Dedifferentiated amniotic fluid mesenchymal stem cell (primary cell): Measurements from ENCODE around the gene TNK1.
A peak's percentile ranks its signal among the peaks of the same experiment; 100 is the strongest.

Experiments used
- DNase-seq: peaks from one replicate; pipeline ENCODE4 v3.0.0-alpha.2; 2016; ENCODE audit errors: extremely low spot score

The TNK1 gene

DNA sequence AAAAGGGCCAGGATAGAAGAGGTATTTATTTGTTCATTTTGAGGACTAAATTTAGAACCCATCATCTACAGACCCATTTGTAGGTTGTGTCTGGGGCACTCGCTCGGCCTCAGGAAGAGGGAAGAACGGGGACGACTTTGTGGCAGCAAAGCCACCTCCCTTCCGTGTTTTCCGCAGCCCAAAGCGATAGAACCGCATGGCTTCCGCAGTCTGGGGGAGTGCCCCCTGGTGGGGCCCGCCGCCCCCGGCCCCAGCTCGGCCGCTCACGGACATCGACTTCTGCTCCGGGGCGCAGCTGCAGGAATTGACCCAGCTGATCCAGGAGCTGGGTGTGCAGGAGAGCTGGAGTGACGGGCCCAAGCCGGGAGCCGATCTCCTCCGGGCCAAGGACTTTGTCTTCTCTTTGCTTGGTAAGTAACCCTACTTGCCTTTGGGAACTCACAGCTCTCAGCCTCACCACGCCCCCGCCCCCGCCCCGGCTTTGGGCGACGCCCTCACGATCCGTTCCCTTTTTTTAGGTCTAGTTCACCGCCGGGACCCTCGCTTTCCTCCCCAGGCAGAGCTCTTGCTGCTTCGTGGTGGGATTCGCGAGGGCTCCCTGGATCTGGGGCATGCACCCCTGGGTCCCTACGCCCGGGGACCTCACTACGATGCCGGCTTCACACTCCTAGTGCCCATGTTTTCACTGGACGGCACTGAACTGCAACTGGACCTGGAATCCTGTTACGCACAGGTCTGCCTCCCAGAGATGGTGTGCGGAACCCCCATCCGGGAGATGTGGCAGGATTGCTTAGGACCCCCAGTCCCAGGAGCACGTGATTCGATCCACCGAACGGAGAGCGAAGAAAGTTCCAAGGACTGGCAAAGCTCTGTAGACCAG lies 55.0 kb downstream of the TNK1 start:
- DNase-seq: no peak

DNA sequence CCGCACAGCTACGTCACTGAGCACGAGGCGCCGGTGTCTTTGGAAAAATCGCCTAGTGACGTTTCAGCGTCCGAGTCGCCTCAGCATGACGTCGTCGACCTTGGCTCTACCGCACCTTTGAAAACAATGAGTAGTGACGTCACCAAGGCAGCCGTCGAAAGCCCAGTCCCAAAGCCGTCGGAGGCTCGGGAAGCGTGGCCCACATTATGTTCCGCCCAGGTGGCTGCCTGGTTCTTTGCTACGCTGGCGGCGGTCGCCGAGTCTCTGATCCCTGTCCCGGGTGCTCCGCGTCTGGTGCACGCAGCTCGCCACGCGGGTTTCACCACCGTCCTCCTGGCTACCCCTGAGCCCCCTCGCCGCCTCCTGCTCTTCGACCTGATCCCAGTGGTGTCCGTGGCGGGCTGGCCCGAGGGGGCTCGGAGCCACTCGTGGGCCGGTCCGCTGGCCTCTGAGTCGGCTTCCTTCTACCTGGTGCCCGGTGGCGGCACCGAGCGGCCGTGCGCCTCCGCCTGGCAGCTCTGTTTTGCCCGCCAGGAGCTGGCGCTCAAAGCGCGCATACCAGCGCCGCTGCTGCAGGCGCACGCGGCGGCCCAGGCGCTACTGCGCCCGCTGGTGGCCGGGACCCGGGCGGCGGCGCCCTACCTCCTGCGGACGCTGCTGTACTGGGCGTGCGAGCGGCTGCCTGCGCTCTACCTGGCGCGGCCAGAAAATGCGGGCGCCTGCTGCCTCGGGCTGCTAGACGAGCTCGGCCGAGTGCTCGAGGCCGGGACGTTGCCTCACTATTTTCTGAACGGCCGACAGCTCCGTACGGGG lies 55.9 kb downstream of the TNK1 start:
- peak; percentile 42 for DNase-seq

DNA sequence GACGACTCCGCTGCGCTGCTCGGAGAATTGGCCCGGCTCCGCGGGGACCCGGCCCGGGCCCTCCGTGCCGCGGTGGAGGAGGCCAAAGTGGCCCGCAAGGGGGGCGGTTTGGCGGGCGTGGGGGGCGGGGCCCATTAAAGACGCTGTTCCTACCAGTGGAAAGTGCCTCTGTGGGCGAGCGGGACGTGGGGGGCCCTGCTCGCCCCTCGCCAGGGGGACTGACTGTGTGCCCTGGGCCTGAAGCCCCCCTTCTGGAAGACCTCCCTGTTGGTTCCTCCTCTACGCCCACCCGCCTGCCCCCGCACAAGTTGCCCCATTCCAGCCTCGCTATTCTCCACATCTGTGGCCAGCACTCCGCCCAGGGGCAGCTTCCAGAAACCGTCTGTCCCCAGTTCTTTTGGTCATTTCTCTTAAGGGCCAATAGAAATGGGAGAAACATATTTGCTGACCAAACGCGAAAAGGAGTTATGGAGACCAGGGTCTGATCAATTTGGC lies 56.5 kb downstream of the TNK1 start:
- no peak for DNase-seq

DNA sequence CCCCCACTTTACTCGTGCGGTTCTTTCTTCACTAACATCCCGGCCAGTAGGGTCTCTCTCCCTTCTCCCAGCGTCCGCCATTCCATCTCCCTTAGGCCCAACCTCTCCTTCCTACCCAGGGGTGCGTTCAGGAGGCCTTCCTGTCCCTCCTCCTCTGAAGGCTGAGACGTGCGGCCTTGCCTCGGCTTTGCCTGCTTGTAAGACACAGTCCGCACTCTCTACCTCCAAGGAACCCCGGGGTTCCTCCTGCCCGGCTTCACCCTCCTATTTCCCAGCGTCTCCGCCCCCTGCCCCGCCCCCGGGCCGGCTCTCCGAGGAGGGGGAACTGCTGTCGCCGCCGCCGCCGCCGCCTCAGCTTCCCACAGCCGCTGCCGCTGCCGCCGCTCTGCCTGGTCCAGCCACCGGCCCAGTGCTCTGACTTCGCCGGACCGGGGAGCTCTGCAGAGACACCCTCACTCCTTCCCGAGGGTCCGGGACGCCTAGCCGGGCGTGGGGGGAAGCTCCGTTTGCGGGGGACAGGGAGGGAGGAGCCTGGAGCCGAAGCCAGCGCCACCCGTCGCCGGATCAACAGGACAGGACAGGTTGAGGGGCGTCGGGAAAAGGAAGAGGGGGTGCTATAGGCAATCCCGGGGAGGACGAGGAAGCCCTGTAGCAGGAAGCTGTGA lies 57.2 kb downstream of the TNK1 start:
- DNase-seq: no peak

DNA sequence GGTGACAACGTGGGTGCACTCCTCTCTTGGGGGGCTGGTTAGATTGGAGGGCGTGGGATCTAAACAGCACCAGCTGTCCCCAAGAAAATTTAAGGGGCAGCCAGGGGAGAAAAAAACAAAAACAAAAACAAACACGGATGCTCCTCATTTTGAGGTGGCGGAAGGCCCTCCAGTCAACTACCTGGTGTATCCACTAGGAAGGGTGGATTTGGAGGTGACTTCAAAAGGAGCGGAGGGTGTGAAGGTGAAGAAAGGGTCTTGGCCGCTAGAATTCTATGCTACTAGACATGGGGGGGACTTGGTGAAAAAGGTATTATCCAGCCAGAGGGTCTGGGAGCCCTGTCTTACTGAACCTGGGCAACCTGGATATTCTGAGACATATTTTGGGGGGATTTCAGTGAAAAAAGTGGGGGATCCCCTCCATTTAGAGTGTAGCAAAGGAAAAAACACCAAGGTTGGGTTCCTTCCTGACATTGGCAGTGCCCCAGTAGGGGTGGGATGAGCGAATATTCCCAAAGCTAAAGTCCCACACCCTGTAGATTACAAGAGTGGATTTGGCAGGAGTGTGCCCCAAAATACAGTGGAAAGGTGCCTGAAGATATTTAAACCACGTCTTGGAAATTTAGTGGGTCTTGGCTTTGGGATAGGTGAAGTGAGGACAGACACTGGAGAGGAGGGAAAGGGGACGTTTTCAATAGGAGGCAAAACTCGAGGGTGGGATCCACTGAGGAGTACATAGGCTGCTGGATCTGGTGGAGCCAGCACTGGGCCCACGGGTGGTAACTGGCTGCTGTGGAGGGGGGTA lies 58.0 kb downstream of the TNK1 start:
- no peak for DNase-seq
